ENCODE results near the gene PEAR1.

Gene PEAR1

DNA sequence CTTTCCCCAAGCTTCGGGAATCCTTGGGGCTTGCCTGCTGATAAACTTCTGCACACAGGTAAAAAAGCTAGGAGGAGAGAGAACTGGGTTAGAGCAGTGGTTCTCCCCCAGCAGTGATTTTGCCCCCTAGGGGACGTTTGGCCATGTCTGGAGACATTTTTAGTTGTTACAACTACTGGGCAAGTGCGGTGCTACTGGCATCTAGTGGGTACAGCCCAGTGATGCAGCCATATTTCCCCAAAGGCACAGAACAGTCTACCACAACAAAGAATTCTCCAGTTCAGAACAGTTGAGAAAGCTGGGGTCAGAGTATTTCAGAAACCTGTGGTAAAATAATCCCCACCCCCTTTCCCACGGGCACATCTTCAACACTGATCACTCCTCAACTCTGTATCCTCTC is 68.2 kb downstream of the PEAR1 start:
- Histone ChIP-seq H3K9ac (no peak overlapping the region), H3K4me2 (ENCODE audit: low read length) (no peak overlapping the region), H3K9me3 (ENCODE audit: control insufficient read depth, low read length) (no peaks in the 10 kb centered on the region), H3K79me2 (no peaks in the 10 kb centered on the region), H3K4me3 (ENCODE audit: low read depth, low read length) (no peak overlapping the region), H3K36me3 (ENCODE audit: control insufficient read depth, insufficient read depth, low read length) (no peaks in the 10 kb centered on the region), H2AFZ (no peak overlapping the region), H3K27me3 (ENCODE audit: control insufficient read depth, insufficient read depth, low read length) (no peaks in the 10 kb centered on the region), H3K27ac (no peak overlapping the region), H3K4me1 (no peaks in the 10 kb centered on the region)
- TF ChIP-seq, protein P1, sequence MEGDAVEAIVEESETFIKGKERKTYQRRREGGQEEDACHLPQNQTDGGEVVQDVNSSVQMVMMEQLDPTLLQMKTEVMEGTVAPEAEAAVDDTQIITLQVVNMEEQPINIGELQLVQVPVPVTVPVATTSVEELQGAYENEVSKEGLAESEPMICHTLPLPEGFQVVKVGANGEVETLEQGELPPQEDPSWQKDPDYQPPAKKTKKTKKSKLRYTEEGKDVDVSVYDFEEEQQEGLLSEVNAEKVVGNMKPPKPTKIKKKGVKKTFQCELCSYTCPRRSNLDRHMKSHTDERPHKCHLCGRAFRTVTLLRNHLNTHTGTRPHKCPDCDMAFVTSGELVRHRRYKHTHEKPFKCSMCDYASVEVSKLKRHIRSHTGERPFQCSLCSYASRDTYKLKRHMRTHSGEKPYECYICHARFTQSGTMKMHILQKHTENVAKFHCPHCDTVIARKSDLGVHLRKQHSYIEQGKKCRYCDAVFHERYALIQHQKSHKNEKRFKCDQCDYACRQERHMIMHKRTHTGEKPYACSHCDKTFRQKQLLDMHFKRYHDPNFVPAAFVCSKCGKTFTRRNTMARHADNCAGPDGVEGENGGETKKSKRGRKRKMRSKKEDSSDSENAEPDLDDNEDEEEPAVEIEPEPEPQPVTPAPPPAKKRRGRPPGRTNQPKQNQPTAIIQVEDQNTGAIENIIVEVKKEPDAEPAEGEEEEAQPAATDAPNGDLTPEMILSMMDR (IDR thresholded peaks at IDR 0.05) = no peak

DNA sequence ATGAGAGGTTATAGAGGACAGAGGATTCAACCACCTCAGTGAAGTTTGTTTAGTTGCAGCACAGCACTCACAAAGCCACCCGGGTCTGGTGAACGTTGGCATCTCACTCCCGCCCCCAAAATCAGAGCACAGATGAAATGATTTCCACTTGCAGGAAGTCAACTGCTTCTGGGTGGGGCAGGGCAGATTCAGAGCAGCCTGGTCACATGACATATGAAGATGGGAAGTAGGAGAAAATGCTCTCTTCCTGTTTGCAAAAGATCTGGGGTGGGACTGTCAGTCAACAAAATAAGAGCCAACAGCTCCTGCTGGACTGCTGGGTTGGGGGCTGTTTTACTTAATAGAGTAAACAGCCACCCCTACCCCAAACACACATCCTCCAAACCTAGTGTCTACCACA is 70.1 kb downstream of the PEAR1 start:
- H3K9me3 ChIP-seq (ENCODE audit: control insufficient read depth, low read length) = no peaks in the 10 kb centered on the region
- no peaks in the 10 kb centered on the region for H3K4me1 ChIP-seq
- TF ChIP-seq, protein P1 (IDR thresholded peaks at IDR 0.05) = no peak
- no peak overlapping the region for H3K27ac ChIP-seq
- H3K27me3 ChIP-seq (ENCODE audit: control insufficient read depth, insufficient read depth, low read length) = no peaks in the 10 kb centered on the region
- no peak overlapping the region for H3K9ac ChIP-seq
- no peak overlapping the region for H3K4me3 ChIP-seq (ENCODE audit: low read depth, low read length)
- no peaks in the 10 kb centered on the region for H3K36me3 ChIP-seq (ENCODE audit: control insufficient read depth, insufficient read depth, low read length)
- no peaks in the 10 kb centered on the region for H3K79me2 ChIP-seq
- H3K4me2 ChIP-seq (ENCODE audit: low read length) = no peak overlapping the region
- no peak overlapping the region for H2AFZ ChIP-seq

DNA sequence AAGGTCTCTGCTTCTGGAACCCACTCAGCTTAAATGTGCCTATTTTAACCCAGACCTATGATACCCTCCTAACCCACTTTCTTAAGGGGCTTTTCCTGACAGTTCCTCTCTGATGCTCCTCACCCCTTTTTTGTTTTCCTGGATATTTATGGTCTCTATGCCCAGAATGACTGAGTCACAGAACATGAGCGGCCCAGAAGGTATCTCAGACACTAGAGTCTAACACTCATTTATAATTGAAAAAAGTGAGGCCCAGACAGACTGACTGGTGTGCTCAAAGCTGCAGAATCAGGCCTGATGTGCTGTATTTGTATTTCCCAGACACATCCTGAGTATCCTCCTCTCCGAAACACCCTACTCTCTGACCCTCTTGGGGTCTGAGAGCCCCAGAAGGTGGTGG is 70.9 kb downstream of the PEAR1 start:
- no peak overlapping the region for H3K27ac ChIP-seq
- no peaks in the 10 kb centered on the region for H3K36me3 ChIP-seq (ENCODE audit: control insufficient read depth, insufficient read depth, low read length)
- H2AFZ ChIP-seq = no peak overlapping the region
- H3K9ac ChIP-seq = no peak overlapping the region
- no peaks in the 10 kb centered on the region for H3K79me2 ChIP-seq
- H3K9me3 ChIP-seq (ENCODE audit: control insufficient read depth, low read length) = no peaks in the 10 kb centered on the region
- H3K4me1 ChIP-seq = no peaks in the 10 kb centered on the region
- H3K4me3 ChIP-seq (ENCODE audit: low read depth, low read length) = no peak overlapping the region
- TF ChIP-seq, protein P1 (IDR thresholded peaks at IDR 0.05) = no peak
- no peak overlapping the region for H3K4me2 ChIP-seq (ENCODE audit: low read length)
- no peaks in the 10 kb centered on the region for H3K27me3 ChIP-seq (ENCODE audit: control insufficient read depth, insufficient read depth, low read length)

Data from parathyroid adenoma (tissue), 2 donors.